Inferior parietal cortex (tissue), 1 donor: ENCODE results near the gene SNAP25.

Source experiments
- DNase-seq: peaks from one replicate; pipeline ENCODE4 v3.0.0-alpha.2; 2016; ENCODE audit errors: extremely low spot score

The SNAP25 gene

DNA sequence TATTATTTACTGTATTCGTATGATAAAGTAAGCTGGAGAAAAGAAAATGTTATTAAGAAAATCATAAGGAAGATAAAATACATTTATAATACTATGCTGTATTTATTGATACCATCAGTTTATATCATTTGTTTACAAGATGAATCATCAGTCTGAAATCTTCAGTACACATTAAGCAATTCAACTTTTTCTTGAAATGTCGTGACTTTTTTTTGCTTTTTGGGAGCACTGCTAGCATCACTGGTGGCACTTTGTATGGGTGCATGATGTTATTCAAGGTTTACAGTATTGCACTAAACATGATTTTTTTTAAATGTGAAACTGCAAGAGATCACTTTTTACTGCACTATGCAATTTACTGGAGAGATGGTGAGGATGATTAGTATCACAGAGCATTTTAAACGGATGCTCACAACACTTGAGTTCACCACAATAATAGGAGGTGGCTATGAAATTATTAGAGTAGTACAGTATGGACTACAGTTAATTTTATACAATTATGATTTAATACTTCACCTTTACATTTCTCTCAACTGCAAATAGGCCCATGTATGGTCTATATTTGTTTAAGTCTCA lies 85.9 kb downstream of the SNAP25 start:
- no peak for DNase-seq

DNA sequence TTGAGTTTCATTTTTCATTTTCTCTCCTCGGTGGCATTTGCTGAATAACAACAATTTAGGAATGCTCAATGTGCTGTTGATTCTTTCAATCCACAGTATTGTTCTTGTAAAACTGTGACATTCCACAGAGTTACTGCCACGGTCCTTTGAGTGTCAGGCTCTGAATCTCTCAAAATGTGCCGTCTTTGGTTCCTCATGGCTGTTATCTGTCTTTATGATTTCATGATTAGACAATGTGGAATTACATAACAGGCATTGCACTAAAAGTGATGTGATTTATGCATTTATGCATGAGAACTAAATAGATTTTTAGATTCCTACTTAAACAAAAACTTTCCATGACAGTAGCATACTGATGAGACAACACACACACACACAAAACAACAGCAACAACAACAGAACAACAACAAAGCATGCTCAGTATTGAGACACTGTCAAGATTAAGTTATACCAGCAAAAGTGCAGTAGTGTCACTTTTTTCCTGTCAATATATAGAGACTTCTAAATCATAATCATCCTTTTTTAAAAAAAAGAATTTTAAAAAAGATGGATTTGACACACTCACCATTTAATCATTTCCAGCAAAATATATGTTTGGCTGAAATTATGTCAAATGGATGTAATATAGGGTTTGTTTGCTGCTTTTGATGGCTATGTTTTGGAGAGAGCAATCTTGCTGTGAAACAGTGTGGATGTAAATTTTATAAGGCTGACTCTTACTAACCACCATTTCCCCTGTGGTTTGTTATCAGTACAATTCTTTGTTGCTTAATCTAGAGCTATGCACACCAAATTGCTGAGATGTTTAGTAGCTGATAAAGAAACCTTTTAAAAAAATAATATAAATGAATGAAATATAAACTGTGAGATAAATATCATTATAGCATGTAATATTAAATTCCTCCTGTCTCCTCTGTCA lies 88.1 kb downstream of the SNAP25 start:
- no peak for DNase-seq

DNA sequence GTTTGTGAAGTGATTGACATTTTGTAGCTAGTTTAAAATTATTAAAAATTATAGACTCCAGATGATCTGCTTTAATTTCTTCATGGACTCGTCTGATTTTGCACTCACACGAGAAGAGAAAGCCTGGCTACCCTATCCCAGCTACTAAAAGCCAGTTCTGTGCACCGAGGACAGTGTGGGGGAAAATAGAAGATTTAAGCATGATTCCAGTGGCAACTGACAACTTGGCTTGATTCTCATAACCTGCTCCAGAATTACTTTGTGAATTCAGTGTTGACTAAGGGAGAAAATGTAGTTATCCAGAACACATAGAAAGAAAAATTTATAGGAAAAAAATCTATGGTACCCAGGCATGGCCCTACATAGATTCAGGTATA lies 88.7 kb downstream of the SNAP25 start:
- no peak for DNase-seq

DNA sequence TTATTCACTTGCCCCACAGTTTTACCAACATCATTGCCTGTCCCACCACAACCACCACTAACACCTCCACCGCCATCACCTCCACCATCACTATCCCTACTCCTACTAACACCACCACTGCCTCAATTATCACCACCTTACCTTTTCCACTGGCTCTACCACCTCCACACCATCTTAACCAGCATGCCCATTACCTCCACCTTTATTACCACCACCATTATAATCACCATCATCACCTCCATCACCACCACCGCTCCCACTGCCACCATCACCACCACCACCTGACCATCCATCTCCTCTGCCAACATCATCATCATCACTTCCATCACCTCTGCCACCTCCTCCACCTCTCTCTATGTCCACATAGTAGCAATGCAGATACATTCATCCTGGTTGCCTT lies 90.0 kb downstream of the SNAP25 start:
- no peak for DNase-seq

DNA sequence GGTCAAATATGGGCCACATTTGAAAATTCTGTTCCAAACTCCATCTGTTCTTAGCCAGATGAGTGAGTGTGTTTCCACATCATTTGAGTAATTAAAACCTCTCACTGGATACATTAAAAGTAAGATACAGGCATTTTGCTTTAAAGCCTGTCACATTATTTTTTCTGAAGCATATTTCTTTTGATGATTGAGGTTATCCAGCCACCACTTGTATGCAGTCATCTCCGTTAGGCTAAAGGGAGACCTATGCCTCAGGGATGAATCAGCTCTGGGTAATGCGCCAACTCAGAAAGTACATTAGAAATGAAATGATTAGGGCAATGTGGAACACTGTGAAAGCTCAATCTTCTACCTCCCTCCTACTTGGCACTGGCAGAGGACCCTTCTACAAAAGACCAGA lies 90.7 kb downstream of the SNAP25 start:
- no peak for DNase-seq

DNA sequence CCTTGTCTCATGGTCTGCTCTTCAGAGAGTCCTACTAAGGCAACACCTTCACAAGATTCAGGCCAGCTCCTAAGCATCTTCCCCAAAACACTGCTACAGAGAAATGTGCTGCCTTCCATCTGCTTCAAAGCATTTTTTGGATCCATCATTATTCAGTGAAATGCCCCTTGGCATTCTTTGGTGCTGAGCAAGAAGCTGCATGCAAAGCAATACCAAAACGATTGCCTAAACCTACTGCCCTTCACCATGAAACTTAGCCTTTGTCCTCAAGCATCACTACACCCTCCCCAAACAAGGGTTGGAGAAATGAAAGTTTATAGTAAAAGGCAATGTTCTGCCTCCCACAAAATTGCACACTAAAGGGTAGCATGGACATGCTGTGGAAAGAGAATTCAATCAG lies 93.5 kb downstream of the SNAP25 start:
- DNase-seq: no peak

DNA sequence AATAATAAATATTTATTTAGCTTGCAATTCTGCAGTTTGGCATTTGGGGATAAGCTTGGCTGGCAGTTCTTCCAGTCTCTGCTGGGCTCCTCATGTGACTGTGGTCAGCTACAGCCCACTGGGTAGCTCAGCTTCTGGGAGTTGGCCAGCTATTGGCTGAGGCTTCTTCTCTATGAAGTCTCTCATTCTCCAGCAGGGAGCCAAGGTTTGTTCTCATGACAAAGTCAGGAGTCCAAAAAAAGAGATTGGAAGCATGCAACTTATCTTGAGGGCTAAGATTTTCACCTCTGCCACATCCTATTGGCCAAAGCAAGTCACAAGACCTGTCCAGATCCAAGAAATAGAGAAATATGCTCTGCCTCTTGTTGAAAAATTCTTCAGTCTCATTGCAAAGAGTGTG lies 94.6 kb downstream of the SNAP25 start:
- DNase-seq: no peak

DNA sequence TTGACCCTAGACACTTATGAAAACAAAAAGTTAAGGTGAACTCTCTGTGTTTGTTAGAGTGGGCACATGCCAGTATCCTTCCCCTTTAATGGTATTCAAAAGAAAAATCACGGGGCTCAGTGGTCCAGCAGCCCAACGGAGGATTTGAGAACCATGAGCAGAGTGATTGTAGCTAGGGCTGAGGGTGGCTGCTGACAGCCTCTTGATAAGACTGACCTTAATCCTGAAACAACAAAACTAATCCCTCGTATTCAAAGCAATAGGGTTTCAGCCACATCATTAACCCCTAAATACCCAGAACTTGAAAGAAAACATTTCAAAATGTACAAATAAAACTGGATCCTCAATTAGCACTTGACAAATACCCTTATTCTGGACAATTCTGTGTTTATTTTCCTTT lies 95.1 kb downstream of the SNAP25 start:
- no peak for DNase-seq

DNA sequence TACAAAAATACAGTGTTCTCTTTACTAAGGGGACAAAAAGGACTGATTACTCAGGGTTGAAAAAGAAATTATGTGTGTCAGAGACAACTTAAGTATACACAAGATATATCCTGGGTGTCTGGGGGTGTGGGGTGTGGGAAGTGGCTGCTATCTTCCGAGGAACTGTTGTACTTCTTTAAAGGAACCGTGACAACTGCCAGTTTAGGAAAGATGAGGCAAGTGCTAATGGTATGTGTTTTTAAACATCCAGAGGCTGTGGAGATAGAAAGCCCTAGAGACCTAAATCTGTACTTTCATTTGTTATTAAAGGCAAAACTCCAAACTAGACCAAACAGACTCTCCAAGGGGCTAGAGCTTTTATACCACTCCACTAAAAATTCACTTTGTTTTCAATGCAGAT lies 95.6 kb downstream of the SNAP25 start:
- no peak for DNase-seq

DNA sequence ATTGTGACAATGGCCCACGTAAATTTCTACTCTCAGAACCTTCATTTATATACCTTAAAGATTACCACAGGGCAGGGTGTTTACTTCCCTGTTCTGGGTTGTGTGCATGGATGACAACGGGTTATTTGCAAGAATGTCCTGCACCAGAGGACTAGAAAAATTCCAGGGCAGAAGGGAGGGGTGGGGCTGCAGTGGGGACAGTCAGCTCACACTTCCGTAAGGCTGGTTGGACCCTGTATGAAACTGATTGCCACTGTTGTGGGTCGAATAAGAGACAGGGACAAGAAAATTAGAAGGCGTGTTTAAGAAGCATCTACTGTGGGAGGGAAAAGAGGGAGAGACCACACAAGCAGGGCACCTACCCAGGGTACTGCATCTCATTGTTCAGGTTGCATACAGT lies 96.5 kb downstream of the SNAP25 start:
- no peak for DNase-seq

DNA sequence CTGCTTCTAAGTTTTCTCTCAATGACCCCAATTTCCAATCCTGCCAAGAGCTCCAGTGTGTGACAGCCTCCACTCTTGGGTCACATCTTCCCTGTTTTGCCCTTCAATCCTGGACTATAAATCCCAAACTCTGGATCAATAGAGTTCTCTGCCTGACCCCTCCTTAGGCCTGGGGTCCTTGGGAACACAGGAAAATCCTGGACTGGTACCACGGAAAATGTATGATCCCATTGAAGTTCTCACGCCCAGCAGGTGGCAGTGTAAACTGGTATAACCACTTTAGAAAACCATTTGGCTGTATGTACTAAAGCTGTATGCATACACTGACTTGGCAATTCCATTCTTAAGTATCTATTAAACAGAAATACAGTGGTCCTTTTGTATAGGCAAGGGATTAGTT lies 98.0 kb downstream of the SNAP25 start:
- DNase-seq: no peak

DNA sequence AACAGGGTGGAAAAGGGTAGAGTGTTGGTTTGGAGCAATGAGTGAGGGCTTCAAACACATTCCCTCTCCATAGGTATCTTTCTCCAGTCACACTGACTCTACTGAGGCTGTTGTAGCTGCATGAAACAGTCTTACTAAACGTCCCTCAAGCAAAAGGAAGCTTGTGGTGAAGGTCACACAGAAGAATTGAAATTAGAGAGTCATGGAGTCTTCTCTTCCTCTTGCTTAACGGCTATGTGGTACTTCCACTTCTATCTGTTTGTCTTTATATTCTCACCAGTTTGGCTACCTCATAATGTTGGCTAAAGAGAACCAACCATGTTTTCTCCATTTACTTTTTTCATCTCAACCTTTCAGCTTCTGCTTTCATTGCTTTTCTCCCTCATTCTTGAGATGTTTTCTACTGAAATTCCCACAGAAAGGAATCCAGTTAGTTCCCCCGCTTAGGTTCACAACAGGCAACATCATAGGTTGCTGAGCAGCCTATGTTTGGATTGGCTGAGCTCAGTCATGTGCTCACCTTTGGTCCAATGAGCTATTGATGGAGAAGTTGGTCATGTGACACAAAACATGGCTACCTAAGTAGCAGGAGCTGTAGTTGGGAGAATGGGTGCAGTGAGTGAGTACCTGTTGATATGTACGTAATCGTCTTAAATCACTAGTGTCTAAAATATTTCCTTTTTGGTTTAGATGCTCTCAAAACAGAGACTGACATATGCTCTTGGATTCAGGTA lies 99.8 kb downstream of the SNAP25 start:
- no peak for DNase-seq

DNA sequence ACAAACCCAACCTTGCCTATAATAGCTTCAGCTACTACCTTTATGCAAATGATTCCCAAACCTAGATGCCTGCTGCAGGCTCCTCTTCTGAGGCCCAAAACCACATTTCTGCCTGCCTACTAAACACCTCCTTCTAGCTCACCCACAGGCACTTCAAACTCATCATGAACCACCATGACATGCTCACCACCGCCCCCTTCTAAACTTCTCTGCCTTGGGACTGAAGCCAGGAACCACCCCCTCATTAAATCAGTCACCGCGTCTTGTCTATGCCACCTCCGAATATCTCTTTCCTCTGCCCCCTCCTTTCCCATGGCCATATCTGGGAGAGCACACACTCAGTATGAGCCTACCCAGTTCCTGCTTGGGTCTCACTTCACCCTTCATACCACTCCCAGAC lies 101.2 kb downstream of the SNAP25 start:
- no peak for DNase-seq

DNA sequence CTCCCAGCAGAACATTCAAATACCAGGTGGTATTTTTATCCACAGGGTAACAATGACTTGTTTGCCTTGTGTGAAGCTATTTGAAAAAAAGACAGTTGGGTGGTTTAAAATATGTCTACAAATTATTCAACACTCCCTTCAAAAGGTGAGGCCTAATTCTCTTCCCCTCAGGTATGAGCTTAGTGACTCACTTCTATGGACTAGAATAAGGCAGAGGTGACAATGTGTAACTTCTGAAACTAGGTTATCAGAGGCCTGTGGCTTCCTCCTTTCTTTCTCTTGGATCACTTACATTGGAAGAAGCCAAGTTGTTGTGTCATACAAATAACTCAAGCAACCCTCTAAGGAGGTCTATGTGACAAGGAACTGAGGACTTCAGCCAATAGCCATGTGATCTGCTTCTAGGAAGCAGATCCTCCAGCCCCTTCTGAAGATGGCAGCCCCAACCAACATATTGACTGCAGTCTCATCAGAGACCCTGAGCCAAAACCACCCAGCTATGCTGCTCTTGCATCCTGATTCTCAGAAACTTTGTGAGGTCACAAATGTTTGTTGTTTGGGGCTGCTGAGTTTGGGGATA lies 102.6 kb downstream of the SNAP25 start:
- DNase-seq: no peak

DNA sequence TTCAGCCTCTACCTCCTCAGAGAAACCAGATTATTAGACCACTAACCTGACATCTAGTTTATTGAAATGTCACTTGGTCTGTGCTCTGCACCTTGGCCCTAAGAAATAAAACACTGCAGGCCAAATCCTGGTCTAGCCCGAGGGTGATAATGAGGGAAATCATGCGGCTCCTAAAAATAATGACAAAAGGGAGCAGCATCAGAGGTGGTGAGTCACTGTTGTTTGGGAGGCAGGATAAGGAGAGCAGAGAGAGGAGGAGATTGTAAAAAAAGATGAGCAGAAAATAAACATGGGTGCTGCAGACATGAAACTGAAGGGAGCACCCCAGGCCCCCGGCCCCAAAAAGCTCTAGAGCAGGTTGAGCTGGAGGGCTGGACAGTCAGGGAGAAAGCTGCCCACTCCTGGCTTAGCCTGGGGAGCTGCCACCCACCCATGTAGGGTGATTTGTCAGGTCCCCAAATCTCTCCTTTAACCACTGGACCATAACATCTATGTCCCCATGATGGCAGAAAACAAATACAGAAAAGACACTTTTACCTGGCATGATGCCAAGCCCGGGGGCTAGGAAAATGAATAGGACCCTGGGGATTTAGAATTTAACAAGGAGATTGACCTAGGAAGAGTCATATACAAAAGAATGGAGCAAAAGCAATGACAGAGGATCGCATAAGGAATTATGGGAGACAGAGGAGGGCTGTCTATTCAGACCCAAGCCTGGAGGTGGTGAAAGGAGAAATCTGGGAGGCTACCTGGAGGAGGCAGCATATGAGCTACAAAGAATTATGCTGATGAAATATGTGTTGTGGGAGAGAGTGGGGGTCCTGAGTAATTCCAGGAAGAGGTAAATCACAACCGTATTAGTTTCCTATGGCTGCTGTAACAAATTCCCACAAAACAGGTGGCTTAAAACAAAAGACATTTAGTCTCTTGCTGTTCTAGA lies 103.7 kb downstream of the SNAP25 start:
- no peak for DNase-seq

DNA sequence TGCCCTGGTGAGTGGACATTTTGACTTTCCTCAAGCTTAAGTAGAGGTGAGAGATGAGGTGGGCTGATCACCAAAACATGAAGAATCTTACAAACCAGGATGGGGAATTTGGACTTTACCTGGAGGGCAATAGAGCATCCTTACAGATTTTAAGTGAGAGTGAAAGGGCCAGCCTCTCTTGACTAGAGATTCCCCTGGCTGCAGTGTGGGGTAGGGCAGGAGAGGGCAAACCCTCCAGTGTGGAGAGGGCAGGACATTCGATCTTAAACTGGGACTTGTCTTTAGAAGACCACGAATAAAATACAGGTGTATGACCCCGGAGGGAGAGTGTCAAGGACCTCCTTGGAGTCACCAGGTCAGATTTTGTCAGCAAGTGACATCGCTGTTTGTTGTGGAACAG lies 105.1 kb downstream of the SNAP25 start:
- no peak for DNase-seq

DNA sequence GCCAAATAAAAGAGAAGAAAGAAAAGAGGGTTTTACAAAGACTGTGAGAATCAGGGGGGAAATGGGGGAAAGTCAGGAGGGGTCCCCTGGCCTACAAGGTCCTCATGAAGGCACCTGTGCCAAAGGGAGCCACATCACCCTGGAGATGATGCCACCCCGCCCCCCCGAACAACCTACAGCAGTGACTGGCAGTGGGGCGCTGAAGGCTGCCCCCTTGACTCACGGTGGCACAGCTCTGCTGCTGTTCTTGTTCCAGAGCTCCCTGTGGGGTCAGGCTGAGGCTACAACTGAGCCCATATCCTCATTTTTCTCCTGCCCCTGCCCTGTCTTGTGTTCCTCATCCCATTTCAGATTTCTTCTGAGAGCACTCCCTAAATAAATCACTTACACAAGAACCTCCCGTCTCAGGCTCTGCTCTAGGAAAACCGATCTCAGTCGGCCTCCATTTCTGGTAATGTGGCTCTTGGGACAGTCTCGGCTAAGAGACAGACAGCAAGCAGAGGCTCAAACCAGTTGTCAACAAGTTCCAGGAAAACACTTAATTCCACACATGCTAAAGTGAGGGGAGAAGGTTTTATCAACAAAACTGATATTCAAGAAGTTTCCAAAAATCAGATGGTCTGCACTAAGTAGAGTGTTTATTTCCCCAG lies 105.7 kb downstream of the SNAP25 start:
- no peak for DNase-seq

DNA sequence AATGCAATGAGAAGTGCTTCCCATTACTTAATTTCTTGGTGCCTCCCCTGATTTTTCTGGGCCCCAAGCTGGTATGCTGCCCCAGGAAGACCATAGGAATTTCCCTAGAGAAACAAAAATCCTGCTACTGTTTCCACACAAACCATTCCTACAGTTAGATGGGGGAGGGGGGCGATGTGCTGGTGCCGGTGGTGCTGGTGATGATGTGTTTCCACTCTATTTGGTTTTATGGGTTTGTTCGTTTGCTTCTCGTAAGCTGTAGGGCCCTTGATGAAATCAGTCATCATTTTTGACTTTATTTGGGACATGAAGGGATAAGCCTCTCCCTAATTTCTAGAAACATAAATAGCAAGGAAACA lies 110.2 kb downstream of the SNAP25 start:
- no peak for DNase-seq

DNA sequence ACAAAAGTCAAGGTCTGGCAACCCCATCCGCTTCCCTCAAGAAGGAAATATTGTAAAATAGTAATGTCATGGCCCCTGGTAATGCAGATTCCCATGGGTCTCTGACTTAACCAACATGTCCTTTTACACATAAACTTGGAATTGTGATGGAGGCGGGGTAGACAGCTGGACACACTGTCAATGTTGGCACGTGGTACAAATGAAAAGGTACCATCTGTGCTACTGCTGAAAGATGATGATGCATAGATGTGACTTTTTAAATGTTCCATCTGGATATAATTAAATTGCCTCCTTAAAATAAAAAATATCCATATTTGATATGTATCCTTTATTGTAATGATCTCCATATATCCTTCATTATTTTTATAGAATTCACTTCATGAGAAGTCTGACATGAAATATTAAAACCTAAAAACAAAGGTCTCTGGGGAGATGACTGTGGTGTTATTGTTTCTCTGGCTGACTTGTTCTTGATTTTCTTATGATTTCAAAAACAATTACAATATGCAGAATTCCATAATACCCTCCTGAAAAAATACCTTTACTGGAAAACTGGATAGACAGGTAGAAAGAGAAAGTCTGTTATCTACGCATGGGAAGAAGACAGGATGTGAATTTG lies 110.9 kb downstream of the SNAP25 start:
- DNase-seq: peak; percentile 62

DNA sequence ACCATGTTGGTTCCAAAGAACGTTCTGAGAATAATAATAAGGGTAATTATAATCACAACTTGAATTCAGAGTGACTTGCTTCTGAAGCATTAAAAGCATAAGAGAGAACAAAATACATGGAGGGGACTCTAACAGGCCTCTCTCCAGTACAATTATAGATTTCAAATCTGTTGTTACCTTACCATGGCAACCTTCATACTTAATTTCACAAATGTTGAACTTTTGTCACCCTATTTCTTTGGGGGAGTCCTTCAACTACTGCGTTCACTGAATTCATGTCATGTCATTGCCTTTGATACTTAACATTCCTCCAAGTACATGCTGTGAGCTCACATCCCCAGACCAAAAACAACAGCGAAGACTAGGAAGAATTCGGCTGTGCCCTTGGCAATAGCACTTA lies 111.4 kb downstream of the SNAP25 start:
- DNase-seq: no peak
